Stimulated activated CD8-positive, alpha-beta memory T cell treated with anti-CD3 and anti-CD28 coated beads, Interleukin-12 subunit alpha, Interleukin-12 subunit beta, amount 100 ng/mL, for 24 hours (primary cell): ENCODE measurements around the gene STK32B.

Experiments used
- DNase-seq: peaks from one replicate; pipeline ENCODE4 v3.0.0-alpha.2; 2020; ENCODE audit errors: extremely low read depth

STK32B gene

DNA sequence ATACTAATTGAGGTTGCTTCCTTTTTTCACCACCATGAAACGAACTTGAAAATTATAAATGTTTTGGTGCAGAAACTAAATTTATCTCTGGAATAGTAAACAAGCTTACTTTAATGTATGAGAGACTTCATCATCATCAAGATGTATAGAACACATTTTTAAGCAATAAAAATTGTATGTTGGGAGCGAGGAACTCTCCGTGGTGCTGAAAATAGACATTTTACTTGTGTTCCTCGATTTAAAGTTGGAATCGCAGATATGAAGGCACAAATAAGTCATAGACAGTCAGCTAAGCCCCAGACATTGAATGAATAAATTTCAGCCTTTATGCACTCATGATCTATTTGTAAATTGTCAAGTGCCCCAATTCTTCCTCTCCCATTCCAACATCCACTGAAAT lies 310.7 kb downstream of the STK32B start:
- no peak for DNase-seq

DNA sequence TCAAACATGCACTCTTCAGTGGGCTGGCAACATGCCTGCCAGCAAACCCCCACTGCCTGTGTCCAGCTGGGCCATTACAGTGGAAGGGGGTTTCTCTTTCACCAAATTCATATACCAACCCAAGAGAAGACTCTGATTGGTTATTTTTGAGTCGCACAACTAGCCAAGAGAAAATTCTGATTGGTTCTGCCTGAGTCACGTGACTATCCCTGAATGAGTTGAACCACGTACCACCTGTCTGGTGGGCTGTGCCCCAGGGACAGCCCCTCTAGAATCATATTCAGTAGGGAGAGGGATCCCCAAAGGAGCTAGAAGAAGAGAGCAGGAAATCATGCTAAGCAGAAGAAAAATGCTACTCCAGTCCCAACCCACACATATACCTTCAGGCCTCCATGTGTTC lies 313.1 kb downstream of the STK32B start:
- DNase-seq = no peak

DNA sequence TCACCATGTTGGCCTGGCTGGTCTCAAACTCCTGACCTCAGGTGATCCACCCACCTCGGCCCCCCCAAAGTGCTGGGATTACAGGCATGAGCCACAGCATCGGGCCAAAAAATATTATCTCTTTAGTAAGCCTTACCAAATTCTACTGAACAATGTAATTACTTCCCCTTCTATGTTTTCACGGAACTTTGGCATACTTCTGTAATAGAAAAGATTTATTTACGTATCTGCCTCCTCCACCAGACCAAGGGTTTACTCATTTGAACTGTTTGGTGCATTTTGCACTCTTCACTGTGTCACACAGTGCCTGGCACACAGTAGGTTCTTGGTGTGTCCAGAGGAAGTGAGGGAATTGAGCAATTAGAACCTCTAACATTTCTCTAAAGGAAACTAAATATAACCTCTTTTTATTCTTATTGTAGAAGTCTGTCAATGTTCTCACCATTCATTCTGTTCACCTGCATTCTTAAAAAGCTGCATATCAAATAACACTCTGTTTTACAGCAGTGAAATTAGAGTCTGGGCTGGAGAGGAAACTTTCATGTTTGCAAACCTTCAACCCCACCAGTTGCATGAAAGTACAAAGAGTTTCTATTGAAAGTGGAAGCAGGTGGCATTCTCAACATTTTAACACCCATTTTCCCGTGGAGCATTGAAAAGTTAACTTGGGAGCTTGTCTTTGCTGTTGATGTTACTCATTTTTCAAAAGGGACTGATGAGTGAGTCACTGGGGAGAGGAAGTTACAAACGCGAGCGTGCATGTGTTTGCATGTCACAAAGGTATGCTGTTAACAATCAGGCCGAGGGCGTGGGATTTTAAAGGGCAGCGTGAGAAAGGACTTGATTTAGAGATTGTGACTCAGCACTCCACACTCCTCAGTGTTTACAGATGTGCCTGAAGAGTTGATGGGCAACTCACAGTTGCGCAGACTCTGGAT lies 314.1 kb downstream of the STK32B start:
- DNase-seq = no peak

DNA sequence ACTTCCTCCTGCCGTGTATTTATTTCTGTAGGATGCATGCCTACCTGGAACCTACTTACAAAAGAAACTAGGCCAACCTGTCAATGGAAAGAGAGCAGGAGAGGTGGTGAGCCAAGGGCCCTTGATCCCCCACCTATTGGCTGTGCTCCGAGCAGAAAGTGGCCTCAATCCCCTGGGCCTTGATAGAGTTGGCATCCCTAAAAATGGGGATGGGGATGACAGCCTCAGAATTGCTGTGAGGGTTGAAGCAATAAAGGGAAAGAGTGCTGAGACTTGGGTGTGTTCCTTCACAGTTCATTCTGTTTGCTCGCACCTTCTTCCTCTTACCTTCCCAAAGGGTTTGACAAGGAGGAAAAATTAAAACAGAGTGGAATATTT lies 314.7 kb downstream of the STK32B start:
- DNase-seq = no peak

DNA sequence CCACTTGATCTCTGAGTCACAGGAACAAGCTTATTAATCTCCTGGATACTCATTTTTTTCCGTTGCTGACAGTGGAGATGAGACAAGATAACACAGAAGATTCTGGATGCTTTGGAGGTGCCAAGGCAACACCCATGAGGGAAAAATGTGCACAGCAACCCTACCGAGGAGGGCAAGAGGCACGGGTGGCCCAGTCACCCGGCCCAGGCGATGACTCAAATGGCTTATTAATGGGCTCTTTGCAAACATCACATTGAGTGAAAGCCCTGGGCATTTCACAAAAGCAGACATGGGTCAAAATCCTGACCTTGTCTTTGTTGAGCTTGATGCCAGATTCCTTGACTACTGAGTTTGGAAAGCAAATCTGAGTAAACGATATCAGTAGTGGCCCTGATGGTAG lies 315.1 kb downstream of the STK32B start:
- no peak for DNase-seq

DNA sequence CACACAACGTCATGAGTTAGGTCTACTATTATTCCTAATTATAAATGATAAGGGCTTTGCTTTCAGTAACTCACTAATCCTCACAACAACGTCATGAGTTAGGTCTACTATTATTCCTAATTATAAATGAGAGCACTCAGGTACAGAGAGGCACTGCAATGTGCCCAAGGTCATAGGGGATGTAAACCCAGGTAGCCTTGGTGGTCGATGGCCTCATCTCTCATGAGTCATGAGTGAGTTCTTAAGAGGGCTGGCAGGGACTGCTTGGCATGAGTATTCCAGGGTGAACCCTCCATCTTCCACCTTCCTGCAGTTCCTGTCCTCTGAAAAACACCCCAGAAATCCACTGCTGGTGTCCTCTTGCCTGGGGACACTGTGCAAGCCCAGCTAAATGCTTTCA lies 317.1 kb downstream of the STK32B start:
- DNase-seq = no peak

DNA sequence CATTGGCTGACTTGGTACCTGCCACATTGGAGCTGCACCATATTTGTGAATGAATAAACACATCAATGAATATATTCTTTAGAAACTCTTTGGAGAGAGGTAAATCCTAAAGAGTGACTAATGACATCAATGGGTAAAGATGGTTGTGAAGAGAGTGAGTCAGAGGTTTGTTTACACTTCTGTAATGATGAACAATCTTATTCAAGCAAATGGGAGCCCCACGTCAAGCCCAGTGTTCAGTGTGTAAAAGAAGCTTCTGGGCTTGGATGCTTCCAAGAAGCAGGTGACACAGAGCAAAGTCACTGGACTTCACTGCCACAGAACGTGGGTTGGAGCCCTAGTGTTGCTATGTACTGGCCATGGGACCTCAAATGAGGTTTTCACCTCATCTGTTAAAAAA lies 319.0 kb downstream of the STK32B start:
- no peak for DNase-seq

DNA sequence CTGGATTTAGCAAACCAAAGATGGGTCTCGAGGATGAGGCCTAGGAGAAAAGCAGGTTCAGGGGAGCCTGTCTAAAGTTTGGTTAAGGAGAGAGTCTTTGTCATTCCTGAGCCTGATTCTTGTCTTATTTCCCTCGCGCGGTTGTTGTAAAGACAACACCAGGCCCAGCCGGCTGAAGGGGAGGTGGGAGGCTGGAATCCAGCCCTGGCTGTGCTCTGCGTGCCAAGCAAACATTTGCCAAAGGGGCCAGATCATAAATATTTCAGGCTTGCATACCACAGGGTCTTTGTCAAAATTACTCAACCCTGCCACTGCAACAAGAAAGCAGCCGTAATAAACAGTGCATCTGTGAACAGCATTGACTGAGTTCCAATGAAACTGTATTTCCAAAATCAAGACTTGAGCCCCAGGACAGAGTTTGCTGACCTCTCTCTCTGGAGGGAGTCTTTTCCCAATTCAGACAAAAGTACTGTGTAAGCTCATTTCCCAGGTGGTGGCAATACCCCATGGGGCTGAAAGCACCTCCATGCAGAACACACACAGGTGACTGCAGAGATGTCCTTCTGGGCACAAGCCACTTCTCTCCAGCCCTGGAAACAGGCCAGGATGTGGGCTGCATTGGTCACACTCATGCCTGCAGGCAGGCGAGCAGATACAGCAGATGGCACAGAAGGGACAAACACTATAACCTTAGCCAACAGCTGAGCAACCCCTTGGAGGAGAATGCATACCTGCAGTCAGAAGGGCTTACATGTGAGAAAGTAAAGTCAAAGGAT lies 320.3 kb downstream of the STK32B start:
- DNase-seq = no peak

DNA sequence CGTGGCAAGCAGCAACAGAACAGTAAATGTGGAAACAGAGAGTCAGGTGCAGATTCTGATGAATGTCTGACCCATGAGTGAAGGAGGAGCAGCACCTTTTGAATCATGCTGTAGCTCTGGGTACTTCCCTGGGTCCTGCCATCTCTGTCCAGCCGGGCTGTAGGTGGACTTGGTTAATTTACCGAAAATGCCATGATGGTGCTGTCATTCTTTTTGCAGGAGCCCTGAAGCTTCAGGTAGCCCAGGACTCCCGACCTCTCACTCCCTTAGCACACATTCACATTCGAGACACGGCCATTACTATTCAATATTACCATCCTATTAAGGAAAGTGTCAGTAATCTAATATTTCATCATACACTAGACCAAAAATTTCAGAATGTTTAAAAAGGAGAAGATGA lies 320.9 kb downstream of the STK32B start:
- no peak for DNase-seq

DNA sequence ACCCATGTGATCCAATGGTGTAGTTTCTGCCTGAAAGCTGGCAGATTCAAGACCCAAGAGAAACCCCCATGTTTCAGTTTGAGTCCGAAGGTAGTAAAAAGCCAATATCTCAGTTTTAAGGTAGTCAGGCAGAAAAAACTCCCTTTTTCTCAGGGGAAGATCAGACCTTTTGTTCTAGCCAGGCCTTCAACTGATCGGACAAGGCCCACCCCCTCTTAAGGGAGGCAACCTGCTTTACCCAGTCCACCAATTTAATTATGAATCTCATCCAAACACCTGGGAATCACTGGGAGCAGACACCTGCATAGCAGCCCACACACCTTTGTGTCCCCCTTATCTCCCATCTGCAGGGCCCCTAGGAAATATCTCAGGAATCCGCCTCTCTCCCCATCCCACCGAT lies 322.0 kb downstream of the STK32B start:
- DNase-seq = no peak

DNA sequence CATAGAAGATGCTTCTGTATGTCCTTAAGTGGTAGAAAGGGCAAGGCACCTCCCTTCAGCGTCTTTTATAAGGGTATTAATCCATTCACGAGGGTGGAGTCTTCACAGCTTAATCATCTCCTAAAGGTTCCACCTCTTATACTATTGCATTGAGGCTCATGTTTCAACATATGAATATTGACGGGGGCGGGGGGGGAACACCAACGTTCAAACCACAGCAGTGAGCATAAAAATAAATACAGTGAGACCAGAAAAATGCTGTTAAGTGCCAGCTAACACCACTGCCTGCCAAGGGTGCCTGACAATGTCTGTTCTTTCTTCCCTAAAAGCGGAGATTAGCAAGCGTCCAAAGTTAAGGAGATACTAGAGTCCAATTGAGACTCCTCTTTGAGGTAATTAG lies 323.3 kb downstream of the STK32B start:
- DNase-seq = no peak

DNA sequence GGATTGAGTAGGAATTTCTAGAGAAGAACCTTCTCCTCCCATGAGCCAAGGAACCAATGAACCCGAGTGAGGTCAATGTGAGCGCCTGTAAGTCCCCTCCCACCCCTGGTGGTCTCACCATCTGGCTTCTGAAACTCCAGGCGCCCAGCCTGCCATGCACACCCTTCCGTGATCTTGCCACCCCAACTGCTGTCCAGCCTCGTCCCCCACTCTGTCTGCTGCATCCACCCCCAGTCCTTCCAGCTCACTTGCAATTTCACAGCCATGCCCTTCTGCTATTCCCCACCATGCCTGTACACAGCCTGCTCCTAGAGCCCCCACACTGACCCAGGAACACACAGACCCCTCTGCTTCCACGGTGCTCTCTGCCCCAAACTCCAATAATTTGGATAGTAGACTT lies 323.7 kb downstream of the STK32B start:
- no peak for DNase-seq

DNA sequence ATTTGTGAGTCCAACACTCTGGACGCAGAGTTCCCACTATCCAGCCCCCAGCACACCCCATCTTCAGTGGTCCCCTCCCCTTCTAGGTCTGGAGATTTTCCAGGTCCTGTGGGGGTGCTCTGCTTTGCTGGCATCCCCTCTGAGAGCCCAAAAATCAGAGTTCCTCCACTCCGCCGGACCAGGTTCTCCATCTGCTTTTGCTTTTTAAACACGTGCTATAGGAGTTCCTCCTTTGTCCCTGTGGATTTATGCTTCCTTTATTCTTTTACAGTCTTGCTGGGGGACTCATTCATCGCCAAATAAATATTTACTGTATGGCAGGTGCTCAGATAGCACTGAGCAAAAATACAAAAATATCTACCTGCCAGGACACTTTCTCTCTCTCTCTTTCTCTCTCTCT lies 324.7 kb downstream of the STK32B start:
- no peak for DNase-seq

DNA sequence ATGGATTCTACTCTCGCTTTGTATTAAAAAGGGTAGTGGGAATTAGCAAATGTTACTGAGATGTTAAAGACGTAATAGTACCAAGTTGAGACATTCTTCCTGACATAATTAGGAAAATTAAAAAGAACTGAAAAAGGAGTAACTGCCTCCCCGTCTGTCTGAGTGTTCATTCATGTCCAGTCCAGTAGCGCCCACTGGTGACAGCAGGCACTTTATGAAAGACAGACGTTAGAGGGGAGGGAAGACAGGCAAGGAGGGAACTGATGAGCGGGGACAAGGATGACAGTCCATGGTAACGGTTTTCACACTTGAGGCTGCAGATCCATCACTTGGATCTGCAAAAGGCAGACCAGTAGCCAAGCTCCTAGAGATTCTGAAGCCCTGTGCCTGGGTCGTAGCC lies 326.7 kb downstream of the STK32B start:
- DNase-seq = no peak

DNA sequence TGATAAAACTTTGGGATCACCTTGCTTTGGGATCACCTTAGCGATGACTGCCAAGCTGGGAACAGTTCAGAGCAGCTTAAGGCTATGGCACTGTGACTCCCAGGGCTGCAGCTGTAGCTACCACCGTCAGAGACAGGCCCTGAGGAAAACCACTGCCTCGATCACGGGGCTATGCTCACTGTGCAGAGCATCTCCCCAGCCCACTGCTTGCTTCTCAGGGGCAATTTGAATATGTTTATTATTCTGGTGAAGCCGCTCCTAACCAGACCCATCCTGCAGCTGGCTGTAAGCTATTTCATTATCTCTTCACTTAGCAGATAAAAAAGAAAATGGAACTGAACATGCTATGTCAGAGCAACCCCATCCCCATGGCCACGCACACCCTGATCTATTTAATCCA lies 328.6 kb downstream of the STK32B start:
- no peak for DNase-seq

DNA sequence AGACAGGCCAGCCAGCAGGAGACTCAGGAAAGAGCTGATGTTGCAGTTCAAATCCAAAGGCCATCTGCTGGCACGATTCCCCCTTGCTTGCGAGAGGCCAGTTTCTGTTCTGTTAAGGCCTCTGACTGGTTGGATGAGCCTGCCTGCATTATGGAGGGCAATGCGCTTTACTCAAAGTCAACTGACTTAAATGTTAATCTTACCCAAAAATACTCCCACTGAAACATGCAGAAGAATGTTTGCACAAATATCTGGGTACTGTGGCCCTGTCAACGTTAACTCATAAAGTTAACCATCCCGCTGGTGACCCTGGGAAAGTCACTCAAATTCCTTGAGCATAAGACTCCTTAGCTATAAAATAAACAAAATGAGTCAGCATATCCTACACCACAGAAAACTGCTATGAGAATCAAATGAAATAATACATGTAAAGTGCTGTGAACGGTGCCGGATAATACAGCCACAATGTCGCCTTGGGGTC lies 330.7 kb downstream of the STK32B start:
- no peak for DNase-seq

DNA sequence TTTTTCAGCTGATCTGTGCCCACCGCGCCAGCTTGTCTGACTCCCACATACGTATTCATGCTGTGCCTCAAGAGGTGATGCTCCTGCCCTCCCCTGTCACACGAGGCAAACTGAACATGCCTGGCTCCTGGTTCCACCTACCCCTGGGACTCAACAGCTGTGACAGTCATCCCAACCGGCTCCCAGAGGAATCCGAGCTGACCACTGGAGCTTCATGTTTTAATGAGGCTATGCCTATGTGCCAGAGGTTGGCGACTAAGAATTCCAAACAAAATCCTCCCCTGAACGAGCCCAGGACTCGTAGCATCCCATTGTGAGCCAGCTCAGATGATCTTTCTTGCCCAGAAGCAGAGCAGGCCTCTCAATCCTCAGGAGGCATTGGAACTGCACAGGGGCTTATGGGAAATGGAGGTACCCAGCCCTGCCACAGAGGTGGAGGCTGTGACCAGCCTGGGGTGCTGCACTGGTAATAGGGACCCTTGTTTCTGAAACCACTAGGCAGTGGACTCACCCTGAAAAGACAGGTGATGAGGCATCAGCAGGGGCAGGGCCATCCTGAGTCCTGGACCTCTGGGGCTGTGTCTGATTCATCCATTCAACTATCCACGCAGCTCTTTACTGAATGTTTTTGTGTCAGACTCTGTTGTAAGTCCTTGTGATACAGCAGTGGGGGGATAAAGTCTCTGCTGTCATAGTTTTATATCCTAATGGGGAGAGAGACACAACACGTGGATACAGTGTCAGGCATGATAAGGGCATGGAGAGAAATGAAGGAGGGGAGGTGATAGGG lies 332.1 kb downstream of the STK32B start:
- no peak for DNase-seq

DNA sequence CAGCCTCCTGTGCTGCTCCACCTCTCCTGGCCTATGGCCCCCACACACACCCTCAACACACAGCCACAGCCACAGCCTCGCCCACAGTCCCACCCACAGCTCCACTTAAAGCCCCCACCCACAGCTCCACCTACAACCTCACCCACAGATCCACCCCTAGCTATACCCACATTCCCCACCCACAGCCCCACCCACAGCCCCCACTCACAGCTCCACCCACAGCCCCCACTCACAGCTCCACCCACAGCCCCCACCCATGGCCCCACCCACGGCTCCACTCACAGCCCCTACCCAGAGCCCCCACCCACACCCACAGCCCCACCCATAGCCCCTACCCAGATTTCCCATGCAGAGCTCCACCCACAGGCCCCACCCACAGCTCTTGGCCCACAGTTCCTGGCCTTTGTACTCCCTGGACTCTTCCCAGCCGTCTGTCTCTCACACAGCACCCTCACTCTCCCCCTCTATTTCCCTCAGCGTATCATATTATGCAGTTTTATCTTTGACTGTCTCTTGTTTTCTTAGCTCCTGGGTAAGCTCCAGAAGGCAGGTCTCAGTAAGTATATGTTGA lies 334.5 kb downstream of the STK32B start:
- no peak for DNase-seq

DNA sequence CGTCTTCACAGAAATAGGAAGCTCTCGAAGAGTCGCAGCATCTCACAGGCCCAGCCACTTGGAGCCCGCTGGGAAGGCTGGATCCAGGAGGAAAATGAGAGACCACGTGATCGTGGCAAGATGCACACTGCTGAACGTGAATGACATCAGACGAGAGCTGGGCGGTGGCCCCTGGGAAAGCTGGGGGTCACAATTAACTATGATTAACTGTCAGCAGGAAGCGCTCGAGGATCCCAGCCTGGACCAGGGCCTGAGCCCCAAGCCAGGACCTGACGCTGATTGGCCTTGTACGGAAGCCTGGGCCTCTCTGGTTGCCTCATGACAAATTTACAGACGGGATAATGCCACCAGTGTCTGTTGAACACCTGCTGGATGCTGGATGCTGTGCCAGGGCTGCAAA lies 335.6 kb downstream of the STK32B start:
- DNase-seq = no peak

DNA sequence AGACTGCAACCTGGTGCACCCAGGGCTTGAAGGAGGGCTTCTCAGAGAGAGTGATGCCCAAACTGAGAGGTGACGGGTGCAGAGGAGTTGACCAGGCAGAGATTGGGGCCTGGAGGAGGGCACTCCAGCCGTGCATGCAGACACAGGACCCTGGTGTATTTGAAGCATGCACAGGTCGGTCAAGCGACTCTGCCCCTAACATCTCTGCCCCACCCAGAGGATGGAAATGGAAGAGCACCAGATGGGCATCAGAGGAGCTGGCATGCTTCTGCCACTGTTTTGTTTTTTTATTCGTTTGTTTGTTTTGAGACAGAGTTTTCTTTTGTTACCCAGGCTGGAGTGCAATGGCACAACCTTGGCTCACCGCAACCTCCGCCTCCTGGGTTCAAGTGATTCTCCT lies 336.2 kb downstream of the STK32B start:
- DNase-seq = no peak

DNA sequence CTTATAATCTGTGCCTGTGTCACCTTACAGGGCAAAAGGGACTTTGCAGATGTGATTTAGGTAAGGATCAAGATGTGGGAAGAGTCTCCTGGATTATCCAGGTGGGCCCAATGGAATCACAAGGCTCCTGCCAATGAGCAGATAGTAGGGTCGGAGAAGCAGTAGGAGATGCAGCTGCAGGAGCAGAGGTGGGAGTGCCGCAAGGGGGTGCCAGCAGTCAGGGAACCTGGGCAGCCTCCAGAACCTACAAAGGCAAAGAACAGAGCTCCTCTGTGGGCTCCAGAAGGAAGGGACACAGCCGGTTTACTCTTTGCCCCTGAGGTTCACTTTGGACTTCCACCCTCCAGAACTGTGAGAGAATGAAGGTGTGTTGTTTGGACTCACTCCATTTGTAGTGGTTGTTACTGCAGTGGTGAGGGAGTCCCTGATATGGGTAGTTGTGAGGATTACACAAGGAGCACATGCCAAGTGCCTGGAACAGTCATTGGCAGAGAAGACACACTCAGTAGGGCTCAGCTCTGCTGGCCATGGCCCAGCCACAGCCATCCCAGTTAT lies 338.6 kb downstream of the STK32B start:
- no peak for DNase-seq

DNA sequence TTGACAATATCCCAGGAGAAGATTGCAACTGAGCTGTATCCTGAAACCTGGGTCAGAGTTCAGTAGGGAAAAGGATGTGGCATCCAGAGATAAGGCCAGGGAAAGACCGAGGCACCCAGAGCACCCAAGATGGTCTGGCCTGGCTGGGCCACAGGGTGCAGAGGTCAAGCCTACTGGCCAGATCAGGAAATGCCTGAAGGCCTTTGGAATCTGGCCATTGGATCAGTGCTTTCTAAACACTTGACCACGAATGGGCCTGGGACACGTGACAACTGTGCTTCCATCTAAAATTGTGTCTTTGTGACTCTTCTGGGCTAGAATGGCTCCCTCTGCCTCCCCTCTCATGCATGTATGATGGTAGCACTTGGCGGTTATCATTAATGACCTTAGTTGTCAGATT lies 340.2 kb downstream of the STK32B start:
- no peak for DNase-seq
